SK-N-MC (cell line): ENCODE results near the gene HFM1.

ENCODE experiments used
- EZH2 ChIP-seq: fragments of 200-600 bp; sonication (generic); IDR thresholded peaks from one replicate; pipeline ENCODE4 v1.6.1; 2017; ENCODE audit warnings: antibody characterized with exemption
- POLR2AphosphoS5 ChIP-seq: IDR thresholded peaks from 2 replicates; pipeline ENCODE4 v1.6.1; 2012; ENCODE audit warnings: mild to moderate bottlenecking, low read depth, low read length, borderline replicate concordance

DNA sequence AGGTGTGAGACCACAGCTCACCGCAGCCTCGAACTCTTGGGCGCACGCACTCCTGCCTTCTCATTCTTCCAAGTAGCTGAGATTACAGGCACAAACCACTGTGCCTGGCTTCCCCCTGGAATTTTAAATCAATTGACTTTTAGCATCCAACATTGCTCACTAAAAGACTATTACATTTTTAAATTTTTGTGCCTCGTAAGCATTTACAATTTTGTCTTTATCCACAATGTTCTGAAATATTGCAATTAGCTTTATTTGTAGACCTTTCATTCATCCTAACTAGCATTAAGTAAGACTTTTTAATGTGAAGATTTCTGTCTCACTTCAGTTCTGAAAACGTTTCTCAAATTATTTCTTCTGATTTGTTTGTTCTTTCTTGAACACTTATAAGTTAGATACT is 122.9 kb downstream of the HFM1 start:
- no peak for TF ChIP-seq EZH2
- TF ChIP-seq POLR2AphosphoS5 = no peak
